Astrocyte (in vitro differentiated cells and primary cell): ENCODE measurements around the gene MLXIP.

Source experiments
- CTCF ChIP-seq: IDR thresholded peaks from 2 replicates; pipeline ENCODE4 v1.5.1; 2011; ENCODE audit warnings: low read depth, mild to moderate bottlenecking, inconsistent platforms, low read length, moderate library complexity; ENCODE audit not compliant: insufficient read depth
- EZH2 ChIP-seq: IDR thresholded peaks from 2 replicates; pipeline ENCODE4 v1.6.1; 2012; ENCODE audit warnings: mild to moderate bottlenecking, low read length, inconsistent platforms; ENCODE audit not compliant: insufficient read depth

GRCh38 chr12:122158700-122159285 is 80.2 kb downstream of the MLXIP start:
- no peak for TF ChIP-seq CTCF
- TF ChIP-seq EZH2 = no peak
